ENCODE data around the gene SERPINA12.

DNA sequence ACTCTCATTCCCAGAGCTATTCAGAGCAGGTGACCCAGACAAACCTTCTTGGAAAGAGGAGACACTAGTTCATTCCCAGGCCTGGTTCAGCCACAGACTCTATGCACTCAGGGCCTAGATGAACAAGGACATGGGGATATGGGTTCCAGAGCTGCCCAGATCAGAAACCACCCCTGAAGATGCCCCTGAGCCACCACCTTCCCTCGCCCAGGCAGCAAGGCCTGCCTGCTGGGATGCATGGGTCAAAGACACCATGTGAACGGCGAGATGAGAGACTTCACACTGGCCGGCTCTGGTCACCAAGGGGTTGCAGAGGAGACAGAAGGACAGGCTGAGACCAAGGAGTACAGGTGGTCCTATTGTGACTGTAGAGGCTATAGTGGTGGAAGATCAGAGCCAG is 4.1 kb downstream of the SERPINA12 start:
- TF ChIP-seq REST (IDR thresholded peaks at IDR 0.05), result no peak
- no peak for TF ChIP-seq CTCF (IDR thresholded peaks at IDR 0.05; ENCODE audit: low read depth, low read length, missing input control)
- no peak for TF ChIP-seq HNF4G (IDR thresholded peaks at IDR 0.05)
- TF ChIP-seq GABPA (IDR thresholded peaks at IDR 0.05 in 1 of 2, conservative IDR thresholded peaks at IDR 0.05 in 1 of 2), result no peak
- no peak for TF ChIP-seq ATF3 (IDR thresholded peaks at IDR 0.05)
- TF ChIP-seq, protein P1, sequence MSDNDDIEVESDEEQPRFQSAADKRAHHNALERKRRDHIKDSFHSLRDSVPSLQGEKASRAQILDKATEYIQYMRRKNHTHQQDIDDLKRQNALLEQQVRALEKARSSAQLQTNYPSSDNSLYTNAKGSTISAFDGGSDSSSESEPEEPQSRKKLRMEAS (IDR thresholded peaks at IDR 0.05), result no peak
